ENCODE data around the gene NELFA.

DNA sequence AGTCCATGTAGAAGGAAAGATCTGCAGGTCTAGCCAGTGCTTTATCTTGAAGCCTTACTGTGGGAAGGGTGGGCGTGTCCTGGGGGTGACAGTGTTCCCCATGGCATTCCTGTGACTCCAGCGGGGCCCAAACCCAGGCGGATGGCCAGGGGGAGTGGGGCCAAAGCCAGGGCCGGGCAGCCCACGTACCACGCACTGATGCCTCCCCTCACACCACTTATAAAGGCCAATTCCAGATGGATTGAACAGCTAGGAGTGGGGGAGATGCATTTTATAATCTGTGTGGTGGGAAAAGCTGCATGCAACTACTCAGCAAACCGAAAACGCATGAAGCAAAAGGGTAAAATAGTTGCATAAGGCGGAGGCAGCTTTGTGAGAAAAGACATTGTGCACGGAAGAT is 36.4 kb downstream of the NELFA start:
- no peak for TF ChIP-seq POLR2A (IDR thresholded peaks at IDR 0.05)
- TF ChIP-seq, protein P1, sequence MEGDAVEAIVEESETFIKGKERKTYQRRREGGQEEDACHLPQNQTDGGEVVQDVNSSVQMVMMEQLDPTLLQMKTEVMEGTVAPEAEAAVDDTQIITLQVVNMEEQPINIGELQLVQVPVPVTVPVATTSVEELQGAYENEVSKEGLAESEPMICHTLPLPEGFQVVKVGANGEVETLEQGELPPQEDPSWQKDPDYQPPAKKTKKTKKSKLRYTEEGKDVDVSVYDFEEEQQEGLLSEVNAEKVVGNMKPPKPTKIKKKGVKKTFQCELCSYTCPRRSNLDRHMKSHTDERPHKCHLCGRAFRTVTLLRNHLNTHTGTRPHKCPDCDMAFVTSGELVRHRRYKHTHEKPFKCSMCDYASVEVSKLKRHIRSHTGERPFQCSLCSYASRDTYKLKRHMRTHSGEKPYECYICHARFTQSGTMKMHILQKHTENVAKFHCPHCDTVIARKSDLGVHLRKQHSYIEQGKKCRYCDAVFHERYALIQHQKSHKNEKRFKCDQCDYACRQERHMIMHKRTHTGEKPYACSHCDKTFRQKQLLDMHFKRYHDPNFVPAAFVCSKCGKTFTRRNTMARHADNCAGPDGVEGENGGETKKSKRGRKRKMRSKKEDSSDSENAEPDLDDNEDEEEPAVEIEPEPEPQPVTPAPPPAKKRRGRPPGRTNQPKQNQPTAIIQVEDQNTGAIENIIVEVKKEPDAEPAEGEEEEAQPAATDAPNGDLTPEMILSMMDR (IDR thresholded peaks at IDR 0.05): no peak
